Measurements from ENCODE around the gene CYP3A7. TPM values are rescaled to one million over a fixed set of nuclear protein-coding genes. Genes with fewer than 3 reads are reported as not detected.
A peak's percentile ranks its signal among the peaks of the same experiment; 100 is the strongest.
"Not testable (repeated sequence)": the region's sequence is repeated elsewhere in the genome, so short reads cannot be mapped to it uniquely, and the experiment has no call there.

The CYP3A7 gene
- total RNA-seq, 1 donor from 2014 or later = not detected

- no peak overlapping the region for H3K4me3 ChIP-seq (ENCODE audit: low read depth, low read length)
- FAIRE-seq (no peak), DNase-seq (ENCODE audit: low read depth) (no peak)
- no peak for TF ChIP-seq CTCF (IDR thresholded peaks at IDR 0.05; ENCODE audit: insufficient read depth, low read length, severe bottlenecking)
- no peaks in the 10 kb centered on the region for H3K27me3 ChIP-seq (ENCODE audit: control insufficient read depth, insufficient read depth, low read length)
- no peaks in the 10 kb centered on the region for H3K36me3 ChIP-seq (ENCODE audit: control insufficient read depth, insufficient read depth, low read length)
Measured at GRCh38 chr7:99742737-99743394, 7.9 kb upstream of the CYP3A7 start.

- H3K4me3 ChIP-seq (ENCODE audit: low read depth, low read length) = no peak overlapping the region
- H3K27me3 ChIP-seq (ENCODE audit: control insufficient read depth, insufficient read depth, low read length) = no peaks in the 10 kb centered on the region
- TF ChIP-seq CTCF (IDR thresholded peaks at IDR 0.05; ENCODE audit: insufficient read depth, low read length, severe bottlenecking) = no peak
- no peaks in the 10 kb centered on the region for H3K36me3 ChIP-seq (ENCODE audit: control insufficient read depth, insufficient read depth, low read length)
- FAIRE-seq = no peak
- DNase-seq (ENCODE audit: low read depth) = no peak
Measured at GRCh38 chr7:99741441-99741795, 6.4 kb upstream of the CYP3A7 start.

GRCh38 chr7:99740573-99741440 lies 5.8 kb upstream of the CYP3A7 start:
- H3K36me3 ChIP-seq (ENCODE audit: control insufficient read depth, insufficient read depth, low read length) = no peaks in the 10 kb centered on the region
- H3K4me3 ChIP-seq (ENCODE audit: low read depth, low read length) = no peak overlapping the region
- peak; percentile 68 for DNase-seq (ENCODE audit: low read depth)
- TF ChIP-seq CTCF (IDR thresholded peaks at IDR 0.05; ENCODE audit: insufficient read depth, low read length, severe bottlenecking) = no peak
- FAIRE-seq = peak; percentile 88
- no peaks in the 10 kb centered on the region for H3K27me3 ChIP-seq (ENCODE audit: control insufficient read depth, insufficient read depth, low read length)

- no peaks in the 10 kb centered on the region for H3K36me3 ChIP-seq (ENCODE audit: control insufficient read depth, insufficient read depth, low read length)
- no peak for FAIRE-seq
Measured at GRCh38 chr7:99739699-99740572, 4.9 kb upstream of the CYP3A7 start.

GRCh38 chr7:99737726-99738125 lies 2.7 kb upstream of the CYP3A7 start:
- no peak for TF ChIP-seq CTCF (IDR thresholded peaks at IDR 0.05; ENCODE audit: insufficient read depth, low read length, severe bottlenecking)
- no peak for FAIRE-seq

More at GRCh38 chr7:99739699-99740572, 4.9 kb upstream of the CYP3A7 start:
- no peak for TF ChIP-seq CTCF (IDR thresholded peaks at IDR 0.05; ENCODE audit: insufficient read depth, low read length, severe bottlenecking)
- DNase-seq (ENCODE audit: low read depth) = no peak
- no peaks in the 10 kb centered on the region for H3K27me3 ChIP-seq (ENCODE audit: control insufficient read depth, insufficient read depth, low read length)
- H3K4me3 ChIP-seq (ENCODE audit: low read depth, low read length) = no peak overlapping the region

GRCh38 chr7:99736667-99737066 lies 1.7 kb upstream of the CYP3A7 start:
- FAIRE-seq; H3K4me3 ChIP-seq (ENCODE audit: low read depth, low read length); DNase-seq (ENCODE audit: low read depth); H3K36me3 ChIP-seq (ENCODE audit: control insufficient read depth, insufficient read depth, low read length); H3K27me3 ChIP-seq (ENCODE audit: control insufficient read depth, insufficient read depth, low read length): not testable (repeated sequence)

More at GRCh38 chr7:99737726-99738125, 2.7 kb upstream of the CYP3A7 start:
- Histone ChIP-seq H3K36me3 (ENCODE audit: control insufficient read depth, insufficient read depth, low read length) (no peaks in the 10 kb centered on the region), H3K4me3 (ENCODE audit: low read depth, low read length) (no peak overlapping the region), H3K27me3 (ENCODE audit: control insufficient read depth, insufficient read depth, low read length) (no peaks in the 10 kb centered on the region)
- DNase-seq (ENCODE audit: low read depth) = peak; percentile 92
